ENCODE results near the gene ZNF385D. TPM values are rescaled to one million over a fixed set of nuclear protein-coding genes. Genes with fewer than 3 reads are reported as not detected.

ZNF385D gene
- total RNA-seq, 1 experiment from 2014 or later = not detected

DNA sequence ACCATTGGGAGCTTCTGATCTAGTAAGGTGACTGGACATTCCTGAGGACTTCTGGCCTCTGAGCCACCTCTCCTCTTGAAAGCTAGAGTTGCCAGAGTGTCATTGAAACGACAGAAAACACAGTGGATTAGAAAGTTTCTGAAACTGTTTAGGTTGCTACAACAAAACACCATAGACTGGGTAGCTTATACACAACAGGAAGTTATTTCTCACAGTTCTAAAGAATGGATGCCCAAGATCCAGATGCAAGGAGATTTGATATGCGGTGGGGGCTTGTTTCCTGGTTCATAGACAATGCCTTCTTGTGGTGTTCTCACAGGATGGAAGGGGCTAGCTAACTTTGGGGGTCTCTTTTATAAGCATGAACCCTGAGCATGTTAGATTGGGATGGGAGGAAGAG, 43.3 kb upstream of the ZNF385D start:
- Histone ChIP-seq H3K27me3 (ENCODE audit: insufficient read depth, low read length) (no peaks in the 10 kb centered on the region), H3K4me1 (ENCODE audit: control insufficient read depth in 1 of 2, insufficient read depth in 2 of 2, low read length in 2 of 2) (no peaks in the 10 kb centered on the region), H3K27ac (ENCODE audit: low read depth, low read length) (no peak overlapping the region), H4K20me1 (ENCODE audit: insufficient read depth) (no peaks in the 10 kb centered on the region), H3K36me3 (ENCODE audit: control insufficient read depth in 1 of 2, insufficient read depth in 2 of 2, low read length in 2 of 2) (no peaks in the 10 kb centered on the region), H3K4me3 (replicated peaks in 1 of 2; ENCODE audit: low read depth in 1 of 2, low read length in 2 of 2) (no peak overlapping the region), H3K9me2 (ENCODE audit: insufficient read depth) (no peaks in the 10 kb centered on the region), H3K4me2 (ENCODE audit: low read length) (no peak overlapping the region), H2AFZ (ENCODE audit: low read depth, low read length, poor library complexity, severe bottlenecking) (no peak overlapping the region), H3K79me2 (ENCODE audit: insufficient read depth, low read length) (no peaks in the 10 kb centered on the region), H3K9ac (ENCODE audit: low read length) (no peak overlapping the region), H3K9me3 (ENCODE audit: control insufficient read depth in 1 of 2, insufficient read depth in 1 of 2, low read depth in 1 of 2, low read length in 2 of 2) (peaks cover 0 to 17% of the 10 kb centered on the region in 2 experiments; a peak in 2 of 4 replicates)
- TF ChIP-seq JUND (IDR thresholded peaks at IDR 0.05) = no peak
- TF ChIP-seq ELF1 (IDR thresholded peaks at IDR 0.05; ENCODE audit: borderline replicate concordance, low read depth) = no peak
- no peak for TF ChIP-seq POLR2A (IDR thresholded peaks at IDR 0.05; ENCODE audit: borderline replicate concordance, extremely low read depth, insufficient read depth, insufficient read length)
- TF ChIP-seq REST (IDR thresholded peaks at IDR 0.05; ENCODE audit: low read depth) = no peak
- TF ChIP-seq CTCF (IDR thresholded peaks at IDR 0.05 in 2 of 3, conservative IDR thresholded peaks at IDR 0.05 in 1 of 3; ENCODE audit: borderline replicate concordance in 1 of 3, insufficient read depth in 1 of 3, low read depth in 2 of 3, low read length in 2 of 3) = no peak
- TF ChIP-seq, protein P1, sequence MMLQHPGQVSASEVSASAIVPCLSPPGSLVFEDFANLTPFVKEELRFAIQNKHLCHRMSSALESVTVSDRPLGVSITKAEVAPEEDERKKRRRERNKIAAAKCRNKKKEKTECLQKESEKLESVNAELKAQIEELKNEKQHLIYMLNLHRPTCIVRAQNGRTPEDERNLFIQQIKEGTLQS (IDR thresholded peaks at IDR 0.05) = no peak
- no peak for TF ChIP-seq CBX3 (IDR thresholded peaks at IDR 0.05; ENCODE audit: low read depth)
- no peak for TF ChIP-seq POLR2AphosphoS5 (IDR thresholded peaks at IDR 0.05; ENCODE audit: low read depth, low read length)
- no peak for TF ChIP-seq CEBPB (IDR thresholded peaks at IDR 0.05; ENCODE audit: low read depth)
- no peak for TF ChIP-seq TCF7L2 (IDR thresholded peaks at IDR 0.05; ENCODE audit: borderline replicate concordance, extremely low read depth, insufficient read depth, insufficient read length)
- TF ChIP-seq YY1 (IDR thresholded peaks at IDR 0.05; ENCODE audit: extremely low read depth, insufficient replicate concordance, low read depth, low read length) = no peak
- no peak for TF ChIP-seq SIN3A (IDR thresholded peaks at IDR 0.05; ENCODE audit: low read depth)
- no peak for TF ChIP-seq SP1 (IDR thresholded peaks at IDR 0.05; ENCODE audit: low read depth)
- TF ChIP-seq ZNF274 (IDR thresholded peaks at IDR 0.05; ENCODE audit: low read depth, low read length) = no peak
- TF ChIP-seq SRF (IDR thresholded peaks at IDR 0.05; ENCODE audit: low read depth) = no peak
- no peak for TF ChIP-seq EGR1 (IDR thresholded peaks at IDR 0.05; ENCODE audit: low read depth)
- no peak for TF ChIP-seq ZFX (IDR thresholded peaks at IDR 0.05)
- no peak for TF ChIP-seq RAD21 (IDR thresholded peaks at IDR 0.05; ENCODE audit: low read depth)
- no TSS peak for BruUV-seq (replicated peaks)
- intact Hi-C loops (cut with micrococcal nuclease) = no loop called here
- CTCF ChIA-PET = no interaction called here
- POLR2A ChIA-PET = no interaction called here
- RAD21 ChIA-PET (ENCODE audit: low non-redundant PET in 1 of 2, low total read pairs in 2 of 2, uncharacterized antibody in 2 of 2, unreplicated experiment in 2 of 2) = no interaction called here
- ATAC-seq (no peak), DNase-seq (ENCODE audit: low read depth, low spot score) (no peak)

Measured in HCT116 (cell line).